Body of pancreas (tissue), 4 donors: Measurements from ENCODE around the gene MRPL51. TPM values are rescaled to one million over a fixed set of nuclear protein-coding genes. Genes with fewer than 3 reads are reported as not detected.

Experiments
- ATAC-seq: fragments of 150-250 bp; one replicate; pipeline ENCODE4 v1.9.1; 2016
- DNase-seq, 4 donors: peaks; one replicate each; pipeline ENCODE4 v3.0.0-alpha.2; 2019
- H3K27ac ChIP-seq, 4 donors: fragments of 200-600 bp; sonication (generic); 1 replicate in 3 of 4; 2 replicates in 1 of 4; pipeline versions ENCODE4 v1.5.1 to v1.6.1; 2016 to 2019; ENCODE audit warnings: mild to moderate bottlenecking in 1 of 4, mixed read lengths in 1 of 4, moderate library complexity in 1 of 4
- H3K27me3 ChIP-seq, 2 donors: fragments of 200-600 bp; sonication (generic); one replicate each; pipeline ENCODE4 v1.6.0; 2016; ENCODE audit warnings: mild to moderate bottlenecking in 1 of 2
- H3K36me3 ChIP-seq, 2 donors: fragments of 200-600 bp; sonication (generic); replicated peaks in 1 of 2; 2 replicates each; pipeline ENCODE4 v1.5.1; 2016; ENCODE audit warnings: low read depth in 2 of 2; ENCODE audit not compliant: insufficient read depth in 1 of 2
- H3K4me1 ChIP-seq: fragments of 200-600 bp; sonication (generic); one replicate; pipeline ENCODE4 v1.6.0; 2016
- H3K4me3 ChIP-seq, 2 donors: fragments of 200-600 bp; sonication (generic); 1 replicate in 1 of 2; 2 replicates in 1 of 2; pipeline ENCODE4 v1.5.1; 2016 to 2019
- H3K9me3 ChIP-seq, 3 donors: fragments of 200-600 bp; sonication (generic); 1 replicate in 2 of 3; 2 replicates in 1 of 3; pipeline ENCODE4 v1.5.1; 2016
- POLR2A ChIP-seq, 3 donors: fragments of 450-650 bp; IDR thresholded peaks; one replicate each; pipeline ENCODE4 v1.6.1; 2016; ENCODE audit warnings: antibody characterized with exemption in 3 of 3, mild to moderate bottlenecking in 2 of 3
- WGBS, 2 donors: methylation state at CpG; one replicate each; pipeline ENCODE4 v1.1.5; 2017; 5-methylcytosine and 5-hydroxymethylcytosine counted together
- intact Hi-C: fragments of 100-400 bp; cut with DNase I; formaldehyde crosslinking; loops from one replicate; pipeline ENCODE4 v1.15.1; 2023
- total RNA-seq, 2 donors: library from RNA; depleted of rRNA; stranded (reverse); fragments of >200 nt; gene quantifications; one replicate each; pipeline ENCODE4 v1.1.0, GENCODE V29; 2016
- TF ChIP-seq, protein P1 (sequence below), 7 experiments: fragments of 450-650 bp in 4 of 7; fragments of 200-600 bp in 3 of 7; sonication (generic) in 3 of 7; IDR thresholded peaks; one replicate each; pipeline ENCODE4 v1.5.1; 2016 to 2019; ENCODE audit warnings: antibody characterized with exemption in 7 of 7

MRPL51 gene
- total RNA-seq, 2 donors from 2014 or later, result 23.6 to 25.1 TPM

DNA sequence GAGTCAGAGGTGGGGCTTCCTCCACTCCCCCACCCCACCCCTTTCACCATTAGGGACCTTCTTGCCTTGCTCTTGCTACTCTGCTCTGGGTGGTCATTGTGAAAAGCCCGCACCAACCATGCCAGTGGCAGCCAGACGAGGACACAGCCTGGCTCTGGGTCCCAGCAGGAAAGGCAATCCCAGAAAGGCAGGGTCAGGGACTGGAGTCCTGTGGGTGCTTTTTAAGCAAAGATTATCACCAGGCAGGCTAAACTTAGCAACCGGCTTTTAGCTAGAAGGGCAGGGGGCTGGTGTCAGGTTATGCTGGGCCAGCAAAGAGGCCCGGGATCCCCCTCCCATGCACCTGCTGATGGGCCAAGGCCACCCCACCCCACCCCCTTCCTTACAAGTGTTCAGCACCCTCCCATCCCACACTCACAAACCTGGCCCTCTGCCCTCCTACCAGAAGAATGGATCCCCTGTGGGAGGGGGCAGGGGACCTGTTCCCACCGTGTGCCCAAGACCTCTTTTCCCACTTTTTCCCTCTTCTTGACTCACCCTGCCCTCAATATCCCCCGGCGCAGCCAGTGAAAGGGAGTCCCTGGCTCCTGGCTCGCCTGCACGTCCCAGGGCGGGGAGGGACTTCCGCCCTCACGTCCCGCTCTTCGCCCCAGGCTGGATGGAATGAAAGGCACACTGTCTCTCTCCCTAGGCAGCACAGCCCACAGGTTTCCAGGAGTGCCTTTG is 40.0 kb upstream of the MRPL51 start:
- no peaks in the 10 kb centered on the region for H3K9me3 ChIP-seq
- TF ChIP-seq, protein P1, sequence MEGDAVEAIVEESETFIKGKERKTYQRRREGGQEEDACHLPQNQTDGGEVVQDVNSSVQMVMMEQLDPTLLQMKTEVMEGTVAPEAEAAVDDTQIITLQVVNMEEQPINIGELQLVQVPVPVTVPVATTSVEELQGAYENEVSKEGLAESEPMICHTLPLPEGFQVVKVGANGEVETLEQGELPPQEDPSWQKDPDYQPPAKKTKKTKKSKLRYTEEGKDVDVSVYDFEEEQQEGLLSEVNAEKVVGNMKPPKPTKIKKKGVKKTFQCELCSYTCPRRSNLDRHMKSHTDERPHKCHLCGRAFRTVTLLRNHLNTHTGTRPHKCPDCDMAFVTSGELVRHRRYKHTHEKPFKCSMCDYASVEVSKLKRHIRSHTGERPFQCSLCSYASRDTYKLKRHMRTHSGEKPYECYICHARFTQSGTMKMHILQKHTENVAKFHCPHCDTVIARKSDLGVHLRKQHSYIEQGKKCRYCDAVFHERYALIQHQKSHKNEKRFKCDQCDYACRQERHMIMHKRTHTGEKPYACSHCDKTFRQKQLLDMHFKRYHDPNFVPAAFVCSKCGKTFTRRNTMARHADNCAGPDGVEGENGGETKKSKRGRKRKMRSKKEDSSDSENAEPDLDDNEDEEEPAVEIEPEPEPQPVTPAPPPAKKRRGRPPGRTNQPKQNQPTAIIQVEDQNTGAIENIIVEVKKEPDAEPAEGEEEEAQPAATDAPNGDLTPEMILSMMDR (IDR thresholded peaks at IDR 0.05), result no peak
- peak in 1 of 3 donors; percentile 8 for TF ChIP-seq POLR2A (IDR thresholded peaks at IDR 0.05)
- H3K27ac ChIP-seq, result peak overlapping the region; percentile 79 to 95 (median 86)
- H3K27me3 ChIP-seq, result no peaks in the 10 kb centered on the region
- ATAC-seq, result peak; percentile 40
- peaks cover 44% of the 10 kb centered on the region for H3K4me1 ChIP-seq
- intact Hi-C loops, result no loop called here
- 3 to 5% methylated on average over 13 to 14 of the region's 14 CpGs for WGBS, 2 donors
- H3K4me3 ChIP-seq, result peak overlapping the region; percentile 36 to 91
- H3K36me3 ChIP-seq, result peaks cover 0 to 30% of the 10 kb centered on the region in 2 donors
- peak; percentile 53 to 66 (median 60) for DNase-seq

GRCh38 chr12:6532051-6532926 is 39.2 kb upstream of the MRPL51 start:
- Histone ChIP-seq H3K36me3 (peaks cover 0 to 30% of the 10 kb centered on the region in 2 donors), H3K27me3 (no peaks in the 10 kb centered on the region), H3K27ac (peak overlapping the region; percentile 79 to 95 (median 86)), H3K4me3 (no peak overlapping the region), H3K9me3 (no peaks in the 10 kb centered on the region), H3K4me1 (peaks cover 37% of the 10 kb centered on the region)
- WGBS, 2 donors, result 34 to 54% methylated on average over 7 to 20 of the region's 20 CpGs
- ATAC-seq, result no peak
- intact Hi-C loops, result no loop called here
- peak in 1 of 3 donors; percentile 29 for TF ChIP-seq POLR2A (IDR thresholded peaks at IDR 0.05)
- TF ChIP-seq, protein P1 (IDR thresholded peaks at IDR 0.05), result no peak
- DNase-seq, result peak in 3 of 4 donors; percentile 51 to 74 (median 53)

DNA sequence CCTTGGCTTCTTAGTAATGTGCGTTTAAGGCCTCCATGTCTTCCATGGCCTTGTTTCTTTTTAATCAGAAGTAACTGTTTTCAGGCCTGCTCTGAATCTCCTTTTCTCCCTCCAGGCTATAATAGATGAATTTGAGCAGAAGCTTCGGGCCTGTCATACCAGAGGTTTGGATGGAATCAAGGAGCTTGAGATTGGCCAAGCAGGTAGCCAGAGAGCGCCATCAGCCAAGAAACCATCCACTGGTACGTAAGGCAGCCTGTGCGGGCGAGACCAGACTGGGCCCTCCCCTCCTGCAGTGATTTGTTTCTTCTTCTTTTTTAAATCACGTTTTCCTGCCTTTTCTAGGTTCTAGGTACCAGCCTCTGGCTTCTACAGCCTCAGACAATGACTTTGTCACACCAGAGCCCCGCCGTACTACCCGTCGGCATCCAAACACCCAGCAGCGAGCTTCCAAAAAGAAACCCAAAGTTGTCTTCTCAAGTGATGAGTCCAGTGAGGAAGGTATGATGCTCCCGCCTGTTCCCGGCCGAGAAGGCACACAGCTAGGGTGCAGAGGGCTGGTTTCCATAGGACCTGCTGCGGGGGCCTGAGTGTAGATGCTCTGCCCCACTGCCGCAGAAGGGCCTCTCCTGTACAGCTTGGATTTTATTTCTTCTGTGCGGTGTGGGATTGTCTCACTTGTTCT is 37.7 kb upstream of the MRPL51 start:
- no peak for ATAC-seq
- TF ChIP-seq, protein P1 (IDR thresholded peaks at IDR 0.05), result no peak
- no peak for TF ChIP-seq POLR2A (IDR thresholded peaks at IDR 0.05)
- Histone ChIP-seq H3K4me1 (peaks cover 27% of the 10 kb centered on the region), H3K4me3 (no peak overlapping the region), H3K9me3 (no peaks in the 10 kb centered on the region), H3K27me3 (no peaks in the 10 kb centered on the region), H3K27ac (no peak overlapping the region), H3K36me3 (peaks cover 4 to 35% of the 10 kb centered on the region in 2 donors)
- intact Hi-C loops, result no loop called here
- 93 to 94% methylated on average over 18 of the region's 18 CpGs for WGBS, 2 donors
- no peak for DNase-seq

GRCh38 chr12:6529291-6529737 is 36.3 kb upstream of the MRPL51 start:
- no peaks in the 10 kb centered on the region for H3K9me3 ChIP-seq
- intact Hi-C loops, result no loop called here
- WGBS, 2 donors, result 86 to 94% methylated on average over 7 to 8 of the region's 9 CpGs
- DNase-seq (no peak), ATAC-seq (no peak)
- H3K4me1 ChIP-seq, result peaks cover 23% of the 10 kb centered on the region
- no peak overlapping the region for H3K4me3 ChIP-seq
- TF ChIP-seq POLR2A (IDR thresholded peaks at IDR 0.05), result no peak
- TF ChIP-seq, protein P1 (IDR thresholded peaks at IDR 0.05), result no peak
- H3K36me3 ChIP-seq, result peaks cover 4 to 35% of the 10 kb centered on the region in 2 donors
- H3K27ac ChIP-seq, result no peak overlapping the region
- no peaks in the 10 kb centered on the region for H3K27me3 ChIP-seq
